K562 (cell line): ENCODE results near the gene BCAS4. TPM values are rescaled to one million over a fixed set of nuclear protein-coding genes. Genes with fewer than 3 reads are reported as not detected.
A peak's percentile ranks its signal among the peaks of the same experiment; 100 is the strongest.

Source experiments
- ATAC-seq: fragments of 200-7000 bp; cut with Tn5 transposase; 3 replicates; pipeline ENCODE4 v1.9.1; 2020; ENCODE audit warnings: moderate library complexity
- BruUV-seq: library from RNA; stranded (reverse); fragments of 400-500 nt; replicated peaks from 2 replicates; lab custom pipeline; 2021; lab: Mats Ljungman, UMichigan
- CTCF ChIA-PET: fragments of 300-600 bp; formaldehyde crosslinking; extraction: SDS; loops from one replicate; lab custom pipeline; 2021; ENCODE audit warnings: low intra/inter-chr PET ratio; lab: Yijun Ruan, JAX
- POLR2A ChIA-PET: fragments of 300-600, 350-650 bp; sonication (Branson Sonifier 250); formaldehyde crosslinking; extraction: SDS; loops from one replicate; lab custom pipeline; 2021; ENCODE audit warnings: antibody characterized with exemption, inconsistent platforms; lab: Yijun Ruan, JAX
- DNase-seq, 4 experiments: peaks; one replicate each; pipeline versions ENCODE4 v3.0.0 to v3.0.0-alpha.2; 2011 to 2018; ENCODE audit warnings: low spot score in 3 of 4, mixed read lengths in 3 of 4; ENCODE audit errors: extremely low read depth in 1 of 4
- FAIRE-seq: peaks from 2 replicates; lab custom pipeline; 2011; peaks lifted over from hg19 to GRCh38; lab: Jason Lieb, UNC
- H2AFZ ChIP-seq: 2 replicates; pipeline ENCODE4 v1.6.0; 2011; ENCODE audit warnings: low read depth, low read length, control low read depth, inconsistent platforms
- H3K27ac ChIP-seq: fragments of 200-600 bp; 3 replicates; pipeline ENCODE4 v1.8.0; 2011; ENCODE audit warnings: low read depth, mild to moderate bottlenecking, control low read depth, inconsistent platforms, low read length, moderate library complexity, mixed read lengths; ENCODE audit errors: extremely low read depth
- H3K27me3 ChIP-seq, 2 experiments: fragments of 300-600 bp in 1 of 2; 2 replicates in 1 of 2; 3 replicates in 1 of 2; pipeline versions ENCODE4 v1.6.0 to v1.8.0; 2011; ENCODE audit warnings: inconsistent platforms in 2 of 2, low read length in 2 of 2, mild to moderate bottlenecking in 1 of 2, mixed read lengths in 1 of 2, moderate library complexity in 1 of 2; ENCODE audit not compliant: control insufficient read depth in 2 of 2, insufficient read depth in 2 of 2
- H3K36me3 ChIP-seq: fragments of 300-600 bp; 3 replicates; pipeline ENCODE4 v1.8.0; 2011; ENCODE audit warnings: mild to moderate bottlenecking, low read length, inconsistent platforms; ENCODE audit not compliant: control insufficient read depth, insufficient read depth
- H3K4me1 ChIP-seq, 2 experiments: fragments of 200-600 bp in 1 of 2; replicated peaks in 1 of 2; 2 replicates in 1 of 2; 3 replicates in 1 of 2; pipeline versions ENCODE4 v1.5.1 to v1.8.0; 2011; ENCODE audit warnings: inconsistent platforms in 2 of 2, low read length in 2 of 2, mild to moderate bottlenecking in 1 of 2, mixed read lengths in 1 of 2, moderate library complexity in 1 of 2; ENCODE audit not compliant: control insufficient read depth in 2 of 2, insufficient read depth in 2 of 2
- H3K4me2 ChIP-seq: 2 replicates; pipeline ENCODE4 v1.6.1; 2011; ENCODE audit warnings: low read length, control low read depth, inconsistent platforms, mixed read lengths; ENCODE audit not compliant: insufficient read depth
- H3K4me3 ChIP-seq: fragments of 200-600 bp; sonication (generic), shearing (Covaris generic); 2 replicates; pipeline ENCODE4 v1.5.1; 2016; ENCODE audit warnings: control low read depth, inconsistent platforms
- H3K79me2 ChIP-seq: fragments of 200-600 bp; 3 replicates; pipeline ENCODE4 v1.8.0; 2011; ENCODE audit warnings: low read length, inconsistent platforms; ENCODE audit not compliant: control insufficient read depth, insufficient read depth
- H3K9ac ChIP-seq, 2 experiments: 2 replicates each; pipeline versions ENCODE4 v1.6.0 to v1.6.1; 2011; ENCODE audit warnings: low read depth in 2 of 2, low read length in 2 of 2, control low read depth in 1 of 2, inconsistent platforms in 1 of 2, mild to moderate bottlenecking in 1 of 2, mixed read lengths in 1 of 2; ENCODE audit not compliant: insufficient read depth in 1 of 2
- H3K9me1 ChIP-seq: one replicate; pipeline ENCODE4 v1.6.0; 2011; ENCODE audit warnings: inconsistent platforms, mild to moderate bottlenecking, low read length, moderate library complexity; ENCODE audit not compliant: control insufficient read depth, insufficient read depth
- H3K9me3 ChIP-seq: replicated peaks from 2 replicates; pipeline ENCODE4 v1.5.1; 2011; ENCODE audit warnings: low read depth, low read length, inconsistent platforms; ENCODE audit not compliant: control insufficient read depth, insufficient read depth
- H4K20me1 ChIP-seq: replicated peaks from 2 replicates; pipeline ENCODE4 v1.6.1; 2011; ENCODE audit warnings: low read length, inconsistent platforms, mixed read lengths; ENCODE audit not compliant: control insufficient read depth, insufficient read depth
- HDAC1 ChIP-seq, 2 experiments: fragments of 450-650 bp; IDR thresholded peaks; 2 replicates each; pipeline ENCODE4 v1.6.1; 2016 to 2017; ENCODE audit warnings: inconsistent platforms in 1 of 2, mild to moderate bottlenecking in 1 of 2, moderate library complexity in 1 of 2
- ZNF609 ChIP-seq: sonication (generic); formaldehyde crosslinking; IDR thresholded peaks from 2 replicates; pipeline ENCODE4 v1.8.1; 2023; ENCODE audit warnings: missing genetic modification reagents, mild to moderate bottlenecking, borderline replicate concordance
- WGBS: fragments of 100-300 bp; shearing (Covaris generic); methylation state at CpG from one replicate; pipeline ENCODE4 v1.1.6; 2016; ENCODE audit warnings: low coverage, mixed read lengths; ENCODE audit not compliant: insufficient coverage; ENCODE audit errors: missing lambda C conversion rate; 5-methylcytosine and 5-hydroxymethylcytosine counted together
- in situ Hi-C: fragments of 300-500 bp; cut with MboI; formaldehyde crosslinking; loops from 4 replicates; pipeline ENCODE4 v1.15.0; 2018; ENCODE audit warnings: inconsistent platforms, mixed read lengths
- intact Hi-C: fragments of 100-400 bp; cut with micrococcal nuclease; formaldehyde crosslinking; loops from 2 replicates; pipeline ENCODE4 v1.14.2; 2022
- polyA plus RNA-seq, 8 experiments: library from polyadenylated mRNA; depleted of rRNA in 4 of 8; stranded (reverse) in 5 of 8; unstranded in 3 of 8; fragments of >200 nt; fragmentation: Nextera tagmentation in 2 of 8; fragmentation: Illumina TruSeq in 1 of 8; extraction: Ambion mirVana in 2 of 8; extraction: Trizol in 1 of 8; gene quantifications; 2 replicates each; pipeline versions ENCODE4 v1.2.1 to v1.2.3, GENCODE V29; 2011 to 2014; ENCODE audit warnings: inconsistent platforms in 1 of 8, missing spikeins in 1 of 8
- total RNA-seq, 7 experiments: library from RNA; depleted of rRNA in 6 of 7; stranded (reverse); fragments of >200 nt in 6 of 7; fragmentation: Illumina TruSeq in 2 of 7; extraction: Trizol in 2 of 7; gene quantifications; 2 replicates each; pipeline versions ENCODE4 v1.2.1 to v1.2.3, GENCODE V29; 2011 to 2021; ENCODE audit warnings: low replicate concordance in 1 of 7

Gene BCAS4
- total and polyA plus RNA-seq, 9 of the 15 experiments (the other 6 are each of a cell fraction or from before 2014, with no cell fraction given), result 0.15 to 2.3 (median 0.47) TPM

- no peaks in the 10 kb centered on the region for H3K9me1 ChIP-seq
- POLR2A ChIA-PET, result interaction anchor here (0.5 to 1.3 kb wide), 5 partner anchors 10 to 111 kb away, joined by 3 to 5 read pairs (median 3); no protein-coding TSS in a partner anchor
- no peaks in the 10 kb centered on the region for H3K27me3 ChIP-seq
- H3K9me3 ChIP-seq, result no peaks in the 10 kb centered on the region
- intact Hi-C loops, result loop anchor here (1.0 kb wide), 1 partner anchor 112 kb away; no protein-coding TSS in a partner anchor
- H3K9ac ChIP-seq, result peak overlapping the region; percentile 51 to 61; a peak in 2 of 4 replicates
- H3K79me2 ChIP-seq, result no peaks in the 10 kb centered on the region
- no peak for TF ChIP-seq HDAC1 (IDR thresholded peaks at IDR 0.05)
- 0 out of 2 replicates have a peak, but pooled peaks have one; percentile 2 for TF ChIP-seq ZNF609
- TF ChIP-seq, all 486 proteins: peak for 1
- Histone ChIP-seq H3K27ac (peak overlapping the region; percentile 72; the same call in 2 of the 3 replicates), H3K4me2 (peak overlapping the region; percentile 57; the same call in 1 of the 2 replicates), H3K36me3 (no peaks in the 10 kb centered on the region), H2AFZ (peak overlapping the region; percentile 99), H4K20me1 (no peaks in the 10 kb centered on the region), H3K4me3 (no peak overlapping the region), H3K4me1 (peaks cover 7 to 10% of the 10 kb centered on the region in 2 experiments; a peak in 3 of 5 replicates)
- no TSS peak for BruUV-seq
- DNase-seq (no peak), ATAC-seq (no peak), FAIRE-seq (no peak)
- 92% methylated on average over 8 of the region's 10 CpGs for WGBS
- in situ Hi-C loops, result loop anchor here (10.0 kb wide), 1 partner anchor 117 kb away; the partner anchor contains the start of gene ADNP
- CTCF ChIA-PET, result interaction anchor here (0.6 to 2.2 kb wide), 3 partner anchors 8 to 112 kb away, joined by 3 to 22 read pairs (median 5); no protein-coding TSS in a partner anchor
Measured at GRCh38 chr20:50817776-50818172, 22.9 kb downstream of the BCAS4 start.
